HEK293 (cell line): ENCODE results near the gene MSL2.

Experiments
- TCF7L2 ChIP-seq: IDR thresholded peaks from 2 replicates; pipeline ENCODE4 v1.6.1; 2011; ENCODE audit warnings: low read depth, mild to moderate bottlenecking, inconsistent platforms, low read length, moderate library complexity, borderline replicate concordance
- ZNF48 ChIP-seq: fragments of 450-650 bp; formaldehyde crosslinking; IDR thresholded peaks from 2 replicates; pipeline ENCODE4 v1.5.1; 2016; ENCODE audit warnings: missing biosample characterization, missing genetic modification characterization

DNA sequence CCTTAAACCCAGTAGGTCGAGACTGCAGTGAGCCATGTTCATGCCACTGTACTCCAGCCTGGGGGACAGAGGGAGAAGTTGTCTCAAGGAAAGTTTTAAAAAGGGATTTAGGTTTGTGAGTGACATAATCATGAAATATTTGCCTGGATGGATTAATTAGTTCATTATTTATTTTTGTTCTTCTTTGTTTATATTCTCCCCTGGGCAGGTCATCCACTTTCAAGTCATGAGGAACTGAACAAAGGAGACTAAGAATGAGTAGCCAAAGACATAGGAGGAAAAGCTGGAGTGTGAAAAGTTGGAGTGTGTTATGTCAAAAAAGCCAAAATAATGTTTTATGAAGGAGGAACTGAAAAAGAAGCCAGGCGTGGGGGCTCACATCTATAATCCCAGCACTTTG lies 36.3 kb upstream of the MSL2 start:
- no peak for TF ChIP-seq ZNF48 (tag by site-specific recombination)
- TF ChIP-seq TCF7L2 = no peak
